Neuronal stem cell (in vitro differentiated cells): Measurements from ENCODE around the gene SCGB1C2.

Experiments
- DNase-seq: peaks from one replicate; pipeline ENCODE4 v3.0.0-alpha.2; 2013; ENCODE audit warnings: low spot score
- H2AFZ ChIP-seq: one replicate; pipeline ENCODE4 v1.6.1; 2013; ENCODE audit warnings: mild to moderate bottlenecking, low read length, inconsistent platforms
- H2AK5ac ChIP-seq: 2 replicates; pipeline ENCODE4 v1.6.1; 2013; ENCODE audit warnings: low read depth, mild to moderate bottlenecking, inconsistent platforms, low read length, moderate library complexity, mixed read lengths
- H2BK120ac ChIP-seq: 2 replicates; pipeline ENCODE4 v1.6.1; 2013; ENCODE audit warnings: low read depth, mild to moderate bottlenecking, inconsistent platforms, low read length, moderate library complexity, mixed read lengths
- H2BK12ac ChIP-seq: one replicate; pipeline ENCODE4 v1.6.1; 2013; ENCODE audit warnings: low read length, inconsistent platforms
- H2BK15ac ChIP-seq: 2 replicates; pipeline ENCODE4 v1.6.1; 2013; ENCODE audit warnings: mild to moderate bottlenecking, low read length, inconsistent platforms, mixed read lengths
- H2BK5ac ChIP-seq: one replicate; pipeline ENCODE4 v1.6.1; 2013; ENCODE audit warnings: inconsistent platforms, mild to moderate bottlenecking, low read length, moderate library complexity
- H3K14ac ChIP-seq: one replicate; pipeline ENCODE4 v1.6.1; 2013; ENCODE audit warnings: low read length, inconsistent platforms
- H3K18ac ChIP-seq: 2 replicates; pipeline ENCODE4 v1.6.1; 2013; ENCODE audit warnings: low read length, inconsistent platforms
- H3K23ac ChIP-seq: 2 replicates; pipeline ENCODE4 v1.6.1; 2013; ENCODE audit warnings: low read depth, mild to moderate bottlenecking, mixed read lengths, low read length, inconsistent platforms; ENCODE audit not compliant: poor library complexity
- H3K27ac ChIP-seq: replicated peaks from 3 replicates; pipeline ENCODE4 v1.5.1; 2013; ENCODE audit warnings: low read length, inconsistent platforms
- H3K27me3 ChIP-seq, 3 experiments: 2 replicates each; pipeline ENCODE4 v1.6.1; 2013; ENCODE audit warnings: low read length in 3 of 3, mild to moderate bottlenecking in 2 of 3, inconsistent platforms in 1 of 3, low read depth in 1 of 3, mixed read lengths in 1 of 3, moderate library complexity in 1 of 3; ENCODE audit not compliant: control insufficient read depth in 3 of 3, insufficient read depth in 3 of 3
- H3K36me3 ChIP-seq, 2 donors: replicated peaks in 1 of 2; 2 replicates each; pipeline ENCODE4 v1.6.1; 2013; ENCODE audit warnings: low read length in 2 of 2; ENCODE audit not compliant: control insufficient read depth in 2 of 2, insufficient read depth in 2 of 2
- H3K4ac ChIP-seq: 2 replicates; pipeline ENCODE4 v1.6.1; 2013; ENCODE audit warnings: inconsistent platforms, mild to moderate bottlenecking, low read length, moderate library complexity
- H3K4me1 ChIP-seq, 2 donors: 1 replicate in 1 of 2; 2 replicates in 1 of 2; pipeline ENCODE4 v1.6.1; 2013; ENCODE audit warnings: low read length in 2 of 2, low read depth in 1 of 2; ENCODE audit not compliant: control insufficient read depth in 2 of 2, insufficient read depth in 1 of 2
- H3K4me2 ChIP-seq: one replicate; pipeline ENCODE4 v1.6.1; 2013; ENCODE audit warnings: mild to moderate bottlenecking, low read length, inconsistent platforms; ENCODE audit not compliant: insufficient read depth, poor library complexity, severe bottlenecking
- H3K4me3 ChIP-seq, 2 donors: 2 replicates each; pipeline ENCODE4 v1.5.1; 2013; ENCODE audit warnings: low read length in 2 of 2, mild to moderate bottlenecking in 2 of 2, inconsistent platforms in 1 of 2, moderate library complexity in 1 of 2
- H3K79me1 ChIP-seq: one replicate; pipeline ENCODE4 v1.6.1; 2013; ENCODE audit warnings: low read depth, mild to moderate bottlenecking, inconsistent platforms, low read length, moderate library complexity
- H3K9ac ChIP-seq: one replicate; pipeline ENCODE4 v1.6.1; 2013; ENCODE audit warnings: mild to moderate bottlenecking, low read depth, low read length, inconsistent platforms; ENCODE audit not compliant: poor library complexity
- H3K9me3 ChIP-seq, 2 donors: replicated peaks in 1 of 2; 2 replicates each; pipeline versions ENCODE3 to v1.6.1; 2013; ENCODE audit warnings: low read length in 2 of 2, mild to moderate bottlenecking in 2 of 2, inconsistent platforms in 1 of 2, low read depth in 1 of 2, mixed read lengths in 1 of 2, moderate library complexity in 1 of 2; ENCODE audit not compliant: control insufficient read depth in 2 of 2, insufficient read depth in 1 of 2
- H4K8ac ChIP-seq: one replicate; pipeline ENCODE4 v1.6.1; 2013; ENCODE audit warnings: low read depth, mild to moderate bottlenecking, inconsistent platforms, low read length, moderate library complexity
- H4K91ac ChIP-seq: one replicate; pipeline ENCODE4 v1.6.1; 2013; ENCODE audit warnings: low read length, low read depth, mild to moderate bottlenecking, inconsistent platforms; ENCODE audit not compliant: poor library complexity
- WGBS, 2 donors: extraction: QIAGEN DNeasy Blood & Tissue Kit; methylation state at CpG; one replicate each; pipeline ENCODE4 v1.1.7; 2013; ENCODE audit warnings: missing lambda C conversion rate in 2 of 2, mixed read lengths in 1 of 2; ENCODE audit not compliant: insufficient read length in 2 of 2, insufficient replicate concordance in 1 of 2; ENCODE audit errors: extremely low coverage in 2 of 2; 5-methylcytosine and 5-hydroxymethylcytosine counted together

The SCGB1C2 gene

GRCh38 chr17:143785-144281 is 6.5 kb downstream of the SCGB1C2 start:
- H3K23ac ChIP-seq: no peak overlapping the region
- H2BK12ac ChIP-seq: no peak overlapping the region
- no peak overlapping the region for H2BK120ac ChIP-seq
- no peak overlapping the region for H3K4me2 ChIP-seq
- no peaks in the 10 kb centered on the region for H3K9me3 ChIP-seq
- DNase-seq: peak; percentile 75
- H3K4ac ChIP-seq: no peak overlapping the region
- H3K79me1 ChIP-seq: no peaks in the 10 kb centered on the region
- peaks cover 0 to 9% (median 8%) of the 10 kb centered on the region in 3 experiments for H3K27me3 ChIP-seq
- no peak overlapping the region for H2BK5ac ChIP-seq
- no CpG with 5 or more reads among the region's 44 CpGs for WGBS, 2 donors
- H3K4me1 ChIP-seq: peaks cover 0 to 3% of the 10 kb centered on the region in 2 donors
- no peak overlapping the region for H2AK5ac ChIP-seq
- H3K4me3 ChIP-seq: no peak overlapping the region
- H3K9ac ChIP-seq: no peak overlapping the region
- H4K8ac ChIP-seq: no peak overlapping the region
- H4K91ac ChIP-seq: no peak overlapping the region
- H3K14ac ChIP-seq: no peak overlapping the region
- H2AFZ ChIP-seq: no peak overlapping the region
- no peak overlapping the region for H3K27ac ChIP-seq
- H3K36me3 ChIP-seq: no peaks in the 10 kb centered on the region
- no peak overlapping the region for H3K18ac ChIP-seq
- H2BK15ac ChIP-seq: no peak overlapping the region

- Histone ChIP-seq H2BK120ac (no peak overlapping the region), H2BK12ac (no peak overlapping the region), H3K27ac (no peak overlapping the region), H3K9me3 (no peaks in the 10 kb centered on the region), H3K4ac (no peak overlapping the region), H3K4me1 (peaks cover 0 to 3% of the 10 kb centered on the region in 2 donors), H2BK5ac (no peak overlapping the region), H3K23ac (no peak overlapping the region), H4K91ac (no peak overlapping the region), H3K4me2 (no peak overlapping the region), H2BK15ac (peak overlapping the region; percentile 96), H3K36me3 (no peaks in the 10 kb centered on the region), H3K9ac (peak overlapping the region; percentile 73), H3K79me1 (no peaks in the 10 kb centered on the region), H2AK5ac (no peak overlapping the region), H2AFZ (no peak overlapping the region), H3K14ac (no peak overlapping the region), H4K8ac (no peak overlapping the region), H3K27me3 (peaks cover 0 to 9% (median 8%) of the 10 kb centered on the region in 3 experiments), H3K4me3 (no peak overlapping the region), H3K18ac (peak overlapping the region; percentile 45)
- DNase-seq: no peak
- WGBS, 2 donors: no CpG with 5 or more reads among the region's 7 CpGs
Observed at GRCh38 chr17:144936-145670, 7.7 kb downstream of the SCGB1C2 start.

- H3K4me3 ChIP-seq: no peak overlapping the region
- no peak overlapping the region for H3K4ac ChIP-seq
- no peak overlapping the region for H4K8ac ChIP-seq
- peak overlapping the region; percentile 65 for H3K14ac ChIP-seq
- H2BK15ac ChIP-seq: peak overlapping the region; percentile 96
- no peak overlapping the region for H2AFZ ChIP-seq
- H2BK12ac ChIP-seq: no peak overlapping the region
- H3K4me2 ChIP-seq: no peak overlapping the region
- H3K23ac ChIP-seq: no peak overlapping the region
- no CpG with 5 or more reads among the region's 16 CpGs for WGBS, 2 donors
- H3K27me3 ChIP-seq: peaks cover 0 to 9% (median 8%) of the 10 kb centered on the region in 3 experiments
- no peak for DNase-seq
- H3K79me1 ChIP-seq: no peaks in the 10 kb centered on the region
- no peaks in the 10 kb centered on the region for H3K9me3 ChIP-seq
- H3K36me3 ChIP-seq: no peaks in the 10 kb centered on the region
- H2AK5ac ChIP-seq: peak overlapping the region; percentile 82
- H4K91ac ChIP-seq: no peak overlapping the region
- peaks cover 0 to 3% of the 10 kb centered on the region in 2 donors for H3K4me1 ChIP-seq
- H3K27ac ChIP-seq: no peak overlapping the region
- H3K18ac ChIP-seq: peak overlapping the region; percentile 45
- no peak overlapping the region for H2BK120ac ChIP-seq
- no peak overlapping the region for H3K9ac ChIP-seq
- H2BK5ac ChIP-seq: no peak overlapping the region
Observed at GRCh38 chr17:145671-146541, 8.5 kb downstream of the SCGB1C2 start.

GRCh38 chr17:146546-146945 is 9.2 kb downstream of the SCGB1C2 start:
- Histone ChIP-seq H3K27me3 (peaks cover 0 to 9% (median 8%) of the 10 kb centered on the region in 3 experiments), H3K4me2 (no peak overlapping the region), H4K91ac (no peak overlapping the region), H2BK120ac (no peak overlapping the region), H2BK12ac (no peak overlapping the region), H2BK15ac (no peak overlapping the region), H3K9me3 (no peaks in the 10 kb centered on the region), H4K8ac (no peak overlapping the region), H3K14ac (no peak overlapping the region), H3K27ac (no peak overlapping the region), H3K4ac (no peak overlapping the region), H3K23ac (no peak overlapping the region), H3K9ac (no peak overlapping the region), H3K4me1 (peaks cover 0 to 3% of the 10 kb centered on the region in 2 donors), H2BK5ac (no peak overlapping the region), H3K79me1 (no peaks in the 10 kb centered on the region), H2AK5ac (peak overlapping the region; percentile 29), H2AFZ (no peak overlapping the region), H3K4me3 (no peak overlapping the region), H3K18ac (no peak overlapping the region), H3K36me3 (no peaks in the 10 kb centered on the region)
- DNase-seq: no peak
- no CpG with 5 or more reads among the region's 10 CpGs for WGBS, 2 donors
